Testis (tissue), 3 donors: ENCODE results near the gene NRN1. TPM values are rescaled to one million over a fixed set of nuclear protein-coding genes. Genes with fewer than 3 reads are reported as not detected.
"Not testable (repeated sequence)": the region's sequence is repeated elsewhere in the genome, so short reads cannot be mapped to it uniquely, and the experiment has no call there.

Experiments
- DNase-seq: peaks from one replicate; pipeline ENCODE4 v3.0.0-alpha.2; 2019
- H3K27ac ChIP-seq, 2 donors: fragments of 200-600 bp; sonication (generic); one replicate each; pipeline ENCODE4 v1.5.1; 2019
- H3K27me3 ChIP-seq: fragments of 200-600 bp; sonication (generic); one replicate; pipeline ENCODE4 v1.5.1; 2019
- H3K36me3 ChIP-seq: fragments of 200-600 bp; sonication (generic); one replicate; pipeline ENCODE4 v1.5.1; 2017; ENCODE audit warnings: low read depth; ENCODE audit errors: missing control alignments
- H3K4me1 ChIP-seq: fragments of 200-600 bp; sonication (generic); one replicate; pipeline ENCODE4 v1.5.1; 2019
- H3K4me3 ChIP-seq, 2 donors: fragments of 200-600 bp; sonication (generic); one replicate each; pipeline ENCODE4 v1.5.1; 2017 to 2019
- H3K9me3 ChIP-seq: fragments of 200-600 bp; sonication (generic); one replicate; pipeline ENCODE4 v1.5.1; 2017
- CTCF ChIP-seq, 3 experiments: fragments of 450-650 bp in 2 of 3; fragments of 200-600 bp in 1 of 3; sonication (generic) in 1 of 3; IDR thresholded peaks; one replicate each; pipeline ENCODE4 v1.5.1; 2016 to 2019; ENCODE audit warnings: antibody characterized with exemption in 3 of 3, mild to moderate bottlenecking in 2 of 3, moderate library complexity in 1 of 3
- POLR2A ChIP-seq: fragments of 450-650 bp; IDR thresholded peaks from one replicate; pipeline ENCODE4 v1.6.1; 2017; ENCODE audit warnings: antibody characterized with exemption, mild to moderate bottlenecking, moderate library complexity
- WGBS, 2 donors: methylation state at CpG; one replicate each; pipeline ENCODE4 v1.1.5; 2018; 5-methylcytosine and 5-hydroxymethylcytosine counted together
- intact Hi-C: fragments of 100-400 bp; cut with DNase I; formaldehyde crosslinking; loops from one replicate; pipeline ENCODE4 v1.15.1; 2023; ENCODE audit warnings: low total_unique reads
- polyA plus RNA-seq: library from polyadenylated mRNA; stranded (reverse); fragments of 350-450 nt; fragmentation: Illumina TruSeq; extraction: RNeasy Lipid Tissue Mini Kit (QIAGEN cat#74804); gene quantifications from one replicate; pipeline ENCODE4 v1.2.3, GENCODE V29; 2014; ENCODE audit warnings: low read depth, low replicate concordance; ENCODE audit not compliant: insufficient read depth
- total RNA-seq, 2 donors: library from RNA; depleted of rRNA; stranded (reverse); fragments of >200 nt; gene quantifications; one replicate each; pipeline ENCODE4 v1.2.3, GENCODE V29; 2016

NRN1 gene
- total and polyA plus RNA-seq, 3 donors from 2014 or later = 0.31 to 5.7 (median 1.3) TPM

GRCh38 chr6:6037179-6037578 lies 30.5 kb upstream of the NRN1 start:
- Histone ChIP-seq H3K27me3 (no peaks in the 10 kb centered on the region), H3K4me1 (no peaks in the 10 kb centered on the region), H3K27ac (no peak overlapping the region), H3K36me3 (no peaks in the 10 kb centered on the region), H3K4me3 (no peak overlapping the region), H3K9me3 (no peaks in the 10 kb centered on the region)
- WGBS, 2 donors = 68 to 85% methylated on average over 4 of the region's 4 CpGs
- intact Hi-C loops = no loop called here
- TF ChIP-seq CTCF (IDR thresholded peaks at IDR 0.05) = no peak
- no peak for TF ChIP-seq POLR2A
- no peak for DNase-seq

GRCh38 chr6:6033858-6034257 lies 27.1 kb upstream of the NRN1 start:
- no peaks in the 10 kb centered on the region for H3K36me3 ChIP-seq
- TF ChIP-seq POLR2A (no peak), CTCF (IDR thresholded peaks at IDR 0.05) (no peak)
- H3K9me3 ChIP-seq = no peaks in the 10 kb centered on the region
- H3K4me1 ChIP-seq = no peaks in the 10 kb centered on the region
- no peak overlapping the region for H3K27ac ChIP-seq
- no peaks in the 10 kb centered on the region for H3K27me3 ChIP-seq
- intact Hi-C loops = no loop called here
- H3K4me3 ChIP-seq = no peak overlapping the region
- WGBS, 2 donors = 78 to 82% methylated on average over 4 of the region's 4 CpGs
- no peak for DNase-seq

- Histone ChIP-seq H3K4me1 (no peaks in the 10 kb centered on the region), H3K9me3 (no peaks in the 10 kb centered on the region), H3K27me3 (no peaks in the 10 kb centered on the region), H3K27ac (no peak overlapping the region), H3K4me3 (no peak overlapping the region), H3K36me3 (no peaks in the 10 kb centered on the region)
- intact Hi-C loops = no loop called here
- DNase-seq = no peak
- TF ChIP-seq CTCF (IDR thresholded peaks at IDR 0.05) (no peak), POLR2A (no peak)
- WGBS, 2 donors = 60 to 65% methylated on average over 2 of the region's 2 CpGs
These were observed 19.9 kb upstream of the NRN1 start for GRCh38 chr6:6026513-6027205.

- no peaks in the 10 kb centered on the region for H3K4me1 ChIP-seq
- no peak overlapping the region for H3K4me3 ChIP-seq
- H3K36me3 ChIP-seq = no peaks in the 10 kb centered on the region
- TF ChIP-seq POLR2A (no peak), CTCF (IDR thresholded peaks at IDR 0.05) (no peak)
- intact Hi-C loops = no loop called here
- H3K9me3 ChIP-seq = no peaks in the 10 kb centered on the region
- DNase-seq = no peak
- no peak overlapping the region for H3K27ac ChIP-seq
- WGBS, 2 donors = 89 to 92% methylated on average over 5 of the region's 5 CpGs
- no peaks in the 10 kb centered on the region for H3K27me3 ChIP-seq
These were observed 19.0 kb upstream of the NRN1 start for GRCh38 chr6:6025736-6026135.

GRCh38 chr6:6024220-6024619 lies 17.5 kb upstream of the NRN1 start:
- DNase-seq = no peak
- Histone ChIP-seq H3K36me3 (no peaks in the 10 kb centered on the region), H3K27ac (no peak overlapping the region), H3K9me3 (no peaks in the 10 kb centered on the region), H3K4me3 (no peak overlapping the region), H3K27me3 (no peaks in the 10 kb centered on the region), H3K4me1 (no peaks in the 10 kb centered on the region)
- intact Hi-C loops = no loop called here
- 78 to 80% methylated on average over 5 of the region's 5 CpGs for WGBS, 2 donors
- TF ChIP-seq CTCF (IDR thresholded peaks at IDR 0.05) (no peak), POLR2A (no peak)

GRCh38 chr6:6022841-6023240 lies 16.1 kb upstream of the NRN1 start:
- H3K27ac ChIP-seq, H3K9me3 ChIP-seq, intact Hi-C loops, DNase-seq, H3K27me3 ChIP-seq, H3K4me1 ChIP-seq, H3K36me3 ChIP-seq, H3K4me3 ChIP-seq: not testable (repeated sequence)
- 68 to 95% methylated on average over 2 of the region's 2 CpGs for WGBS, 2 donors
